ENCODE measurements around the gene JAG2.

GRCh38 chr14:105172476-105172875, 3.9 kb upstream of the JAG2 start:
- TF ChIP-seq, protein P1, sequence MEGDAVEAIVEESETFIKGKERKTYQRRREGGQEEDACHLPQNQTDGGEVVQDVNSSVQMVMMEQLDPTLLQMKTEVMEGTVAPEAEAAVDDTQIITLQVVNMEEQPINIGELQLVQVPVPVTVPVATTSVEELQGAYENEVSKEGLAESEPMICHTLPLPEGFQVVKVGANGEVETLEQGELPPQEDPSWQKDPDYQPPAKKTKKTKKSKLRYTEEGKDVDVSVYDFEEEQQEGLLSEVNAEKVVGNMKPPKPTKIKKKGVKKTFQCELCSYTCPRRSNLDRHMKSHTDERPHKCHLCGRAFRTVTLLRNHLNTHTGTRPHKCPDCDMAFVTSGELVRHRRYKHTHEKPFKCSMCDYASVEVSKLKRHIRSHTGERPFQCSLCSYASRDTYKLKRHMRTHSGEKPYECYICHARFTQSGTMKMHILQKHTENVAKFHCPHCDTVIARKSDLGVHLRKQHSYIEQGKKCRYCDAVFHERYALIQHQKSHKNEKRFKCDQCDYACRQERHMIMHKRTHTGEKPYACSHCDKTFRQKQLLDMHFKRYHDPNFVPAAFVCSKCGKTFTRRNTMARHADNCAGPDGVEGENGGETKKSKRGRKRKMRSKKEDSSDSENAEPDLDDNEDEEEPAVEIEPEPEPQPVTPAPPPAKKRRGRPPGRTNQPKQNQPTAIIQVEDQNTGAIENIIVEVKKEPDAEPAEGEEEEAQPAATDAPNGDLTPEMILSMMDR (IDR thresholded peaks at IDR 0.05; ENCODE audit: insufficient read depth, low read length): no peak
- no peak for TF ChIP-seq POLR2AphosphoS5 (IDR thresholded peaks at IDR 0.05; ENCODE audit: low read depth)

All from HL-60 (cell line).